Measurements from ENCODE around the gene SLC5A4. TPM values are rescaled to one million over a fixed set of nuclear protein-coding genes. Genes with fewer than 3 reads are reported as not detected.

SLC5A4 gene
- total RNA-seq, 1 experiment from 2014 or later = not detected

Other genes with a start within 250 kb of the SLC5A4 start
- gene SLC5A1, start 212.1 kb downstream of the SLC5A4 start, total RNA-seq (2014; rRNA removed; shearing (Covaris generic)) = not detected in 2 replicates
- gene C22orf42, start 96.0 kb downstream of the SLC5A4 start, total RNA-seq (2014; rRNA removed; shearing (Covaris generic)) = not detected in 2 replicates
- not detected in 2 replicates for gene RFPL2, start 50.3 kb downstream of the SLC5A4 start, total RNA-seq (2014; rRNA removed; shearing (Covaris generic))
- not detected in 2 replicates for gene RFPL3, start 102.5 kb upstream of the SLC5A4 start, total RNA-seq (2014; rRNA removed; shearing (Covaris generic))
- 196 TPM in 2 replicates for gene RTCB, start 156.9 kb upstream of the SLC5A4 start, total RNA-seq (2014; rRNA removed; shearing (Covaris generic))
- not detected in 2 replicates for gene BPIFC, start 209.1 kb upstream of the SLC5A4 start, total RNA-seq (2014; rRNA removed; shearing (Covaris generic))
- gene FBXO7, start 219.5 kb upstream of the SLC5A4 start, total RNA-seq (2014; rRNA removed; shearing (Covaris generic)) = 107 and 139 TPM in 2 replicates